GM19238 (cell line): Measurements from ENCODE around the gene STX10.

Source experiments
- DNase-seq: peaks from one replicate; pipeline ENCODE4 v3.0.0; 2011; ENCODE audit warnings: low spot score; ENCODE audit not compliant: insufficient read length

The STX10 gene

DNA sequence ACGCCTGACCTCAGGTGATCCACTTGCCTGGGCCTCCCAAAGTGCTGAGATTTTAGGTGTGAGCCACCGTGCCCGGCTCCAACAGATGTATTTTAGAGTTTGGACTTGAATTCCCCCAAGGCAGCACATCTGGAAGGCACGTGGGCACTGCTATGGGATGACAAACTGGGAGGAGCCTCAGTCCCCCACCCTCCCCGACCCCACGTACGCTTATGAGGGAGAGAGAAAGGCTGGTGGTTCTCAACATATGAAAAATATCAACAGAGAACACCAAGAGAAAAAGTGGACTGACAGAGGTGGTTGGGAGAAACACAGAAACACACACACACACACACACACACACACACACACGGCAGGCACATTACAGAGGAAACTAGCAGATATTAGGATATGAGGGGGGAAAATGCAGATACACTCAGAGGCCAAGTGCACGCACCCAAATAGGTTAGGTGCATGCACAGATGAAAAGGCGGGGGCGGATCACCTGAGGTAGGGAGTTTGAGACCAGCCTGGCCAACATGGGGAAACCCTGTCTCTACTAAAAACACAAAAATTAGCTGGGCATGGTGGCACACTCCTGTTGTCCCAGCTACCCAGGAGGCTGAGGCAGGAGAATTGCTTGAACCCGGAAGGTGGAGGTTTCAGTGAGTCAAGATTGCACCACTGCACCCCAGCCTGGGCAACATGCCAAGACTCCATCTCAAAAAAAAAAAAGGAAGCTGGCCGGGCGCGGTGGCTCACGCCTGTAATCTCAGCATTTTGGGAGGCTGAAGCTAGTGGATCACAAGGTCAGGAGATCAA, 3.2 kb downstream of the STX10 start:
- DNase-seq = no peak

DNA sequence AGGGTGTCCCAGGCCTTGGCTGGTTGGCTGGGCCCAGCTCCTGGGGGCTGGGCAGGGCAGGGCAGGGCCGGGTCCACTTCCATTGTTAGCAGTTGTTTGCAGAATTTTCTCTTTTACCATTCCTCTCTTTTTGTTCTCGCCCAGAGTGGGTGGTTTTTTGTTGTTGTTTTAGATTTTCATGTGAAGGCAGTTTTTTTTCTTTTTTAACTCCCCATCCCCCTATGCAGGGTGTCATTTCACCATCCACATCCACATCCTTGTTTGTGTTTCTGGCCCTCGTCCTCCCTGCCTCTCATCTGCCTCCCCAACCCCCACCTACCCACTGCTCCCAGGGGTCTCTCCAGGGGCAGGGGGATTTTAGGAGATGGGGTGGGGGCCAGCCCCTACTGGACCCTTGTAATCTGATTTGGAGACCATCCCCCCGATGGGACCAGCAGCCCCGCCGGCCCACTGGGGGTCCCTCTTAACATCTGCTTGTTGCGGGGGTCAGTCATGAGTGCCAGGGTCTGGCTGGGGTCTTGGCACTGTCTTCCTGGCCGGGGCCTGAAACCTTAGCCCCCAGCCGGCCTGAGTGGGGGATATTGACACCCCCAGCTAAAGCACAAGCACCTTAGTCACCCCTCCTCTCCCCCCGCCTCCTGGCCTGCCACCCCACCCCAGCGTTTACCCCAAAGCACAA, 10.4 kb downstream of the STX10 start:
- DNase-seq = no peak

DNA sequence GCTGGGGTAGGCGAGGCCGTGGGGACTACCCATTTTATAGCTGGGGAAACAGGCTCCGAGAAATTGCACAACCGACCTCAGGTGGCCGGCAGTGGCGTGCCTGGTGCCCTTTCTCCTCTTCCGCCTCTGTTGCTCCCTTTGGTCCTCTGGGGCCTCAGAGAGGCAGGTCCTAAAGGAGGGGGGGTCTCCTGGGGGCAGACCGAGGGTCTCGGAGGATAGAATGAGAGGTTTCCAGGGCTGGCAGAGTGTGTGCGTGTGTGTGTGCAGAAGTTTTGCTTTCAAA, 11.3 kb downstream of the STX10 start:
- no peak for DNase-seq

DNA sequence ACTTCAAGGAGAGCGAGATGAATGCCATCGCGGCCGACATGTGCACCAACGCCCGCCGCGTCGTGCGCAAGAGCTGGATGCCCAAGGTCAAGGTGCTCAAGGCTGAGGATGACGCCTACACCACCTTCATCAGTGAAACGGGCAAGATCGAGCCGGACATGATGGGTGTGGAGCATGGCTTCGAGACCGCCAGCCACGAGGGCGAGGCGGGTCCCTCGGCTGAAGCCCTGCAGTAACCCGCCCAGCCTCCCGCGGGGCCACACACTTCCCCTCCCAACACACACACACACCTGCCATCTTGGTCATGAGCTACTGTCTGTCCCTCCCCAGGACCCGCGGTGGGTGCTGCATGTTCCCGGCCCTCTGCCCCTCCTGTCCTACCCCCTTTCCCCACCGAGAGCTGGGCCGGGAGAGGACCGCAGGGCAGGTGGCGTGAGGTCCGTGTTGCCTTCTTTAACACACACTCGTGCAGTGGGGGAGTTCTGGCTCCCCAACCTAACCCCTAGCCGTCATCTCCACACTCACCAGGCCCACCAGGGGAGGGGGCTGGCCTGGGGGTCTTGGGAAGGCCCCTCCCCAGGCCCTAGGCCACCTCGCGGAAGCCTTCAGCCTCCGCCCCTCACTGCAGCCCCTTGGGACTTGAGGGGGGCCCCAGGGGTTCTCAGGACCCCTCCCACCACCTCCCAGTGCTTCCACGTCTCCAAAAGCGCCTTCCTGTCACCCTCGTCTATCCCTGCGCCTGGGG, 11.8 kb downstream of the STX10 start:
- no peak for DNase-seq

DNA sequence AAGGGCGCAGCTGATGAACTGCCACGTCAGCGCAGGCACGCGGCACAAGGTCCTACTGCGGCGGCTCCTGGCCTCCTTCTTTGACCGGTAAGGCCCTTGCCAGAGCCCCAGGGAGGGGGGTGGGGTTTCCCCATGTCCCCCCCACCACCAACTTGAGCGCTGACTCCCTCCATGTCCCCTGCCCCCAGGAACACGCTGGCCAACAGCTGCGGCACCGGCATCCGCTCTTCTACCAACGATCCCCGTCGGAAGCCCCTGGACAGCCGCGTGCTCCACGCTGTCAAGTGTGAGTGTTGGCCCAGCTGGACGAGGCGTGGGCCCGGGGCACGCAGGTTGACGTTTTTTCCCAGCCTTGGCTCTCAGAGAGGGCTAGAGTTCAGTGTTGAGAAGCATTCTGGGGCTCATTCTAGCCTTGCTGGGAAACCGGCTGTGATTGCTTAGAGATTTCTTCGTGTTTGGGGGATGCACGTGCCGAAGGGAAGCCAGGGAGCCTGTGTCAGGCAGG, 12.8 kb downstream of the STX10 start:
- DNase-seq = no peak

DNA sequence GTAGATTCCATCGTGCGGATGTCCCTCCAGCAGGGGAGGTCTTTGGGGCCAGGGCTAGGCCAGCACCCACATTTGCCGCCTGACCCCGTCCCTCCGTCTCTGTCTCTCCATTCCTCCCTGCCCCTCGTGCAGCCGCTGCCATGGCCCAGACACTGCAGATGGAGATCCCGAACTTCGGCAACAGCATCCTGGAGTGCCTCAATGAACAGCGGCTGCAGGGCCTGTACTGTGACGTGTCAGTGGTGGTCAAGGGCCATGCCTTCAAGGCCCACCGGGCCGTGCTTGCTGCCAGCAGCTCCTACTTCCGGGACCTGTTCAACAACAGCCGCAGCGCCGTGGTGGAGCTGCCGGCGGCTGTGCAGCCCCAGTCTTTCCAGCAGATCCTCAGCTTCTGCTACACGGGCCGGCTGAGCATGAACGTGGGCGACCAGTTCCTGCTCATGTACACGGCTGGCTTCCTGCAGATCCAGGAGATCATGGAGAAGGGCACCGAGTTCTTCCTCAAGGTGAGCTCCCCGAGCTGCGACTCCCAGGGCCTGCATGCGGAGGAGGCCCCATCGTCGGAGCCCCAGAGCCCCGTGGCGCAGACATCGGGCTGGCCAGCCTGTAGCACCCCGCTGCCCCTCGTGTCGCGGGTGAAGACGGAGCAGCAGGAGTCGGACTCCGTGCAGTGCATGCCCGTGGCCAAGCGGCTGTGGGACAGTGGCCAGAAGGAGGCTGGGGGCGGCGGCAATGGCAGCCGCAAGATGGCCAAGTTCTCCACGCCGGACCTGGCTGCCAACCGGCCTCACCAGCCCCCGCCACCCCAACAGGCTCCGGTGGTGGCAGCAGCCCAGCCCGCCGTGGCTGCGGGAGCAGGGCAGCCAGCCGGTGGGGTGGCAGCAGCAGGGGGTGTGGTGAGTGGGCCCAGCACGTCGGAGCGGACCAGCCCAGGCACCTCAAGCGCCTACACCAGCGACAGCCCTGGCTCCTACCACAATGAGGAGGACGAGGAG, 14.8 kb downstream of the STX10 start:
- no peak for DNase-seq

DNA sequence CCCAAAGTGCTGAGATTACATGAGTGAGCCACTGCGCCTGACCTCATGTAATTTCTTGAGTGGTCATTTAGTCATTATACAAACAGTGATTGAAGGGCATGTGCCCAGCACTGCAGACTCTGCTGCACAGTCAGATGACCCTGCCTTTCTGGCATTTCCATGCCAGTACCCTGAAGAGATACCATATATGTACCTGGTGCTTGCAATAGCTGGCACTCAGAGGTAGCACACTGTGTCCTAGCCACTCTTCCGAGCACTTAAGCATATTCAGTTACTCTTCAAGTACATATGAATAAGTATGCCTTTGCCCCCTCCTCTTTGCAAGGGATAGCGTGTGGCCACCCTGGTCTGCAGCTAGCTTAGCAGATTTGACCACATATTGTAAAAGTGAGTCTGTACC, 15.5 kb downstream of the STX10 start:
- DNase-seq = no peak

DNA sequence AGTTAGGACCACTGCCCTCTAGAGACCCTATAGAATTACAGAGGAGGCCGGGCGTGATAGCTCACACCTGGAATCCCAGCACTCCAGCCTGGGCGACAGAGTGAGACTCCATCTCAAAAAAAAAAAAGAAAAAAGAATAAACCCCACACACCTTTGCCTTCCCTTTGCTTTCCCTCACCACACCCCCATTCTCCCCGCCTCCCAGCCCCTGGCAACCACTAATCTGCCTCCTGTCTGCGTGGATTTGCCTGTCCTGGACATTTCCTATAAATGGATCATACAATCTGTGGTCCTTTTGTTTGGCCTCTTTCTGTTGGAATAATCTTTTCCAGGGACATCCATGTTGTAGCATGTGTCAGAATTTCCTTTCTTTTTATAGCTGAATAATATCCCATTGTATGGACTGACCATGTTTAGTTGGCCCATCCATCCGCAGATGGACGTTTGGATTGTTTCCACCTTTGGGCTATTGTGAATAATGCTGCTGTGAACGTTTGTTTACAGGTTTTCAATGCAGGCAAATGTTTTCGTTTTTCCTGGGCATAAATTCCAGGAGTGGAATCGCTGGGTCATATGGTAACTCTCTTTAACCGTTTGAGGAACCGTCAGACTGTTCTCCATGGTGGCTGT, 16.8 kb downstream of the STX10 start:
- DNase-seq = no peak

DNA sequence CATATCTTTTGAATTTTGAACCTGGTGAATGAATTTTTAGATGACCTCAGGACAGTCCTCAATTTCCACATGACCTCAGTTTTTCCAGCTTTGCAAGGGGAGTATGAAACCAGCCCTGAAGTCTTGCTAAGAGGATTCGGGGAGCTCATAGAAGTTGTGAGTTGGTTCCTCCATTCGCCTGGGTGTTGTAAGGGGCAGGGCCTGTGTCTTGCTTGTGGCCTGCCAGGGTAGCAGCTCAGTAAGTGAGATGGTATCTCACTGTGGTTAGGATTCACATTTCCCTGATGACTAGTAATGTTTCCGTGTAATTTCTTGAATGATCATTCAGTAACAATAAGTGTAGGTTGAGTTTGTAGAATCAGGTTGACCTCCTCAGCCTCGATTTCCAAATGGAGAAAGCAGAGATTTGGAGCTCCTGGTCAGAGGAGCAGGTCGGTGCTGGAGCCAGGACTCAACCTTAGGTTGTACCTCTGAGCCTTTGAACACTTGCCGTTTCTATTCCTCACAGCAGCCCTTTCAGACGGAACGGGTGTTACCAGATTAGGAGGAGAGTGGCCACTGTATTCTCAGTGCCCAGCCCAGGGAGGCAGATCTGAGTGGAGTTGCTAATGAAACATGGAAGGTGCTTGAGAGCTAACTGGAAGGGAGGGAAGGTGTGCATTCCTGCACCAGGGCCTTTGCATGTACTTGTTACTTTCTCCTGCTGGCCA, 17.5 kb downstream of the STX10 start:
- DNase-seq = no peak

DNA sequence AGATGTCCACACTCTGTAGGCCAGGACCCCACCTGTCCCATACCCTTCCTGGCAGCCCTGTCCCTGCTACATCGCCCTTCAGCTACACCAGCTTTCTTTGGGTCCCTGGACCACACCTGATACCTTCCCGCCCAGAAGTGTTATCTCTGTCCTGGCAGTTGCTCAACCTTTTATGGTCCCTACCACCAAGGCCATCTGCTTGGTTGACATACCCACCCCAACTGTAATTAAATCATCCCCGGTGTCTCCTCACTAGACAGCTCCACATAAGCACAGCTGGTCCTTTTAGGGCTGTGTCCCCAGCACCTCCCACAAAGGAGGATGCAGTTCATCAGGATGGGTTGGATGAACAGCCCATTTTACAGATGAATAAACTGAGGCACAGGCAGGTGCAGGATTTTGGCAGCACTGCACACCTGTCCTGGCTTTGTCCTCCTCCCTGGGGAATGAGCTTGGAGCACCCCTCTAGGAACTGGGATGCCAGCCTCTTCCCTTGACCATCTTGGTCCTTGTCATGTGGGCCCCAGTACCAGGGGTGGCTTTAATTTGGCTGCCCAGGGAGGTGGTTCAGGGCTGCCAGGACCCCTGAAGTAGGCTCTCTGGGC, 19.2 kb downstream of the STX10 start:
- DNase-seq = no peak

DNA sequence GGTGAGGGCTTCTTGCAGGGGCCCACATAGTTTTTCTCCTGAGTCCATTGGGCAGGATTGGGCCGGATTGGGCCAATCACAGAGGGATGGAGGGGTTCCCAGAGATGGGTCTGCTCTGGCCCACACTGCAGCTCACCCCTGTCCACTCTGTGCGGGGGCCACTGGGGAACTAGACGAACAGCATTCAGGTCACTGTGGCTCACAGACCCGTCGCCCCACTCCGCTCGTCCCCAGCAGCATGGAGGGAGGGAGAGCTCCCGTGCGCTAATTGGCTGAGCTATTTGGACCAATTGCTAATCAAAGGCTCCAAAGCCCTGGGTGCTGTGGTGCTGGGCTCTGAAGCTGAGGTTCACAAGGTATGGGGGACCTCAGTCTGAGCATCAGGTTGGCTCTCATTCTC, 20.8 kb downstream of the STX10 start:
- no peak for DNase-seq

DNA sequence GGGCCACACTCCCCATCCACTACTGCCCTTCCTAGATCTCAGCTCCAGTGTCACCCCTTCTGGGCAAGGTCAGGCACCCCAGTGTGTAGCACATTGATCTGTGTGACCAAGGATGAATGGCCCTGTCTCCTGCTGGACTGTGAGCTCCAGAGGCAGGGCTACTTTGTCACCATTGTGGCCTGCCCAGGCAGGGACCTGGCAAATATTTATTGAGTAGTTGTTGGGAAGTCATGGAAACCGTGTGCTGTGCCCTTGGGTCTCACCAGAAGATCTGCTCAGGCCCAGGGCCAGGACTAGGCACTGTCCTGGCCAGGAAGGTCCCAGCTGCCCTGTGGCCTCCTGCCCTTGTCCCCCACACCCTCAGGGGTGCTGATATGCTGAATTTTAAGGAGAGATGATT, 21.6 kb downstream of the STX10 start:
- DNase-seq = no peak

DNA sequence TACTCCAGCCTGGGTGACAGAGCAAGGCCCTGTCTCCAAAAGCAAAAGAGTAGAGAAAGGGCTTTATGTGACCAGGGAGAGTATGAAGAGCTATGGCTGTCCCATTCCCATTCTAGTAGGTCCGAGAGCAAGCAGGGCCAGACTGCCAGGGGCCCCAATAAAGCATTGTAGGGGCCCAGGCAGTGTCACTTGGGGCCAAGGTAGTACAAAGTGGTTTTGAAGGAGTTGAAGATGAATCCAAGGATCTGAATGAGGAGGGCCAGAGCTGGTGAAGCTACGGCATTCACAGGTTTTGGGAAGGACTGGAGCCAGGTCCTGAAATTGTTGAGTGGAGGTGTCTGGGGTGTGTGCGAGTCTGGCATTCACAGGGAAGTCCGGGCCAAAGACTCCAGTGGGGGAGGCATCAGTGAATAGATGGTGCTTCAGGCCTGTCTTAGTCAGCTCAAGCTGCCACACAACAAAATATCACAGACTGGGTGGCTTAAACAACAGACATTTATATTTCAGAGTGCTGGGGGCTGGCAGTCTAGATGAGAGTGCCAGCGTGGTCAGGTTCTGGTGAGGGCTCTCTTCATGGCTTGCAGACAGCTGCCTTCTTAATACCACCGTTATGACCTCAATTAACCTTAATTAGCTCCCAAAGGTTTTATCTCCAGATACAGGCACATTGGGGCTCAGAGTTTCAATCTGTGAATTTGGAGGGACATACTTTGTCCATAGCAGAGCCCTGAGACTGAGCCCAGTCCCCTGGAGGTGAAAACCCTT, 22.2 kb downstream of the STX10 start:
- DNase-seq = no peak

DNA sequence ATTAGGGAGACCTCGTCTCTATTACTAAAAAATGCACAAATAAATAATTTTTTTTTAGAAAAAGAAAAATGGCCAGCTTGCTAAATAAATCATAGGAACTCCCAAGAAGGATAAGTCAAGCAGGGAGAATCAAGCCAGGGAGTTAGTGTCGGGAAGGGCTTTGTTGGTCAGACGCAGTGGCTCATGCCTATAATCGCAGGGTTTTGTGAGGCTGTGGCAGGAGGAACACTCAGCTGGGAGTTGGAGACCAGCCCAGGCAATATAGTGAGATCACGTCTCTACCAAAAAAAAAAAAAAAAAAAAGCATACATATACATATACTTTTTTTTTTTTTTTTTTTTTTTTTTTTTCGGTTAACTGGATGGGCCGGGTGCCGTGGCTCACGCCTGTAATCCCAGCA, 23.1 kb downstream of the STX10 start:
- no peak for DNase-seq

DNA sequence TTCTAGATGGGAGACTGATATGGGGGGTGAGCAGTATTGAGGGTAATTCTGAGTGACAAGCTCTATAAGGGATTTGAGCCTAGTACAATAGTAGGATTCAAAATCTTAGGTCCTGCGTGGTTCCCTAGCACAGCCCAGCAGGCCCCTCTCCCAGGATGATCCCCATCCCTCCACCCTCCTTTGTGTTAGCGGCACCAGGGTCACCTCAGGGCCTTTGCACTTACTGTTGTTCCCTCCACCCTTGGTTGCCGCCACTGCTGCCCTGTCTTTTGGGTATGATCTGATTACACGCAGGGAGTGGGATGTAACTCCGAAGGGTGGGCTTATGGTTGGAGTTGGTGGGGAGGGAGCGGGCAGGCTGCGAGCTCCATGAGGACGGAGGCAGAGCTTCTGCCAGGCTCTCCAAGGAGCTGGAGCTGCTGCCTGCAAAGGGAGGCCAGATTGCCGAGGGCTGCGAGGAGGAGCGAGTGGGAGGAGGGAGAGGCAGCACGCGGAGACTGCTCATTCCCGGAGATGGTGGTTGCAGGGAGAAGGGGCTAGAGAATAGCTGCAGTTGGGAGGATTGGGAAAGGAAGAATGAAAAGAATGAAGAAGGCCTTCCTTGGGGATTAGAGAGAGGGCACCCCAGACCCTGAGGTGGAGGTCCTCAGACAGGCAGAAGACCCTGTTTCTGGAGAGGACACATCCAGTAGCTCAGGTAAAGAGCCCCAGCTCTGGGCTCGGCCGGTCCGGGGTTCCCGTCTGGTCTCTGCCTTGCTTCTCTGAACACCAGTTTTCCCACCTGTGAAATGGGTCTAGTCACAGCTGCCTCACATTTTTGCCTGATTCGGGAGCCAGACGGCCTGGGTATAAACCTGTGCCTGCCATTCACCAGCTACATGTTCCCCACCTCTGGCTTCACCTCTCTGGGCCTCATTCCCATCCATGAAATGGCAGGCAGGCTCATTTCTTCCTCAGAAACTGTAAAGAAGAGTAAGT, 26.9 kb downstream of the STX10 start:
- DNase-seq = no peak

DNA sequence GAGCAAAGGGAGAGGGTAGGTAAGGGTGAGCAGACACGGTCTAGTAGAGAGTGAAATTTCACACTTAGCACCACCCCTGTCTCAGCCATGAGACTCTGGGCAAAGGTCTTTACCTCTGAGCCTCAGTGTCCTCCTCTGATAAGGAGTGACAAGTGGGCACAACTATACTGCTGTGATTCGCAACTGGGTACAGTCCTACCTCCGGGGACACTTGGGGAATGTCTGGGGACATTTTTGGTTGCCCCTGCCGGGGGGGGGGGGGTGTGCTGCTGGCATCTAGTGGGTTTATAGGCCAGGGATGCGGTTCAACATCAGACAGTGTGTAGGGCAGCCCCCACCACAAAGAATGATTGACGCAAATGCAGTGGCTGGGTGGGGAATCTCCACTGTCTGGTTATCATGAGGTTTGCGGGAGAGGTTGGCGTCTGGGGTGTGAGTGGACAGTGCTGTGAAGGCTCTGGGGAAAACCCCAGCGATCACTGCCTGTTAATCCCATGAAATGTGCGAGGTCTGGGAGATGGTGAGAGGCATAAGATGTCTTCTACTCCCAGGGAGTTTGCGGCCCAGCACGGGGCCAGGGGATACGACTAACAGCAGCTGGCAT, 27.8 kb downstream of the STX10 start:
- no peak for DNase-seq

DNA sequence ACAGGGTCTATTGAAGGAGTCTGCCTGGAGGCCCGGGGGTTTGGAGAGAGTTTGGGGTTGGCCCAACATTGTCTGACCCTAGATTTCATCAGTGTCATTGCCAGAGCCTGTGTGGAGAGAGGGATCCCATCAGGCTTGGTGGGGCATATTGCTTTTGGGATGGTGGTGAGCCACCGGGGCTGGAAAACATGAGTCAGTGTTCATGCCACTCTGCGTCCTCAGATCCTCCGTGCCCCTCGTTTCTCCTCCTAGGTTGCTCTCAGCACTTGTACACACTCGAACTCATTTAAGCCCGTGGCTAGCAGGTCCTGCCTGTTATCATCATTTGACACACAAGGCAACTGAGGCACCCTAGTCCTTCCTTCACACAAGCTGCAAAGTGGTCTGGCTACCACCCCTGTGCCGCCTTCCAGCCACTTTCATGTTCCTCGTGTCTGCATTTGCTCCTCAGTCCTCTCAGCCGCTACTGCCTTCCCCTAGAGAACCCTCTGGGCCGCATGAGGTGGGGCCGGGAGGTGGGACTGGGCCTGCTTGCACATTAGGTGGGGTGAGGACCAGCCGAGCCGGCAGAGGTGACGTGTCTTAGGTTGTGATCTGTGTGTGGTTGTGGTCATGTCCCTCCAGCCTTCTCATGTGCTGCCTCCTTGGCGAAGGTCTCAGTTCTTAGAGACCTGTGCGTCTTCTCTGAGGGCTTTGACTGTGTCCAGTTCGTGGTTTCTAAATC, 28.5 kb downstream of the STX10 start:
- DNase-seq = no peak
